NCI-H69 (cell line): ENCODE results near the gene DPP4.
"Not testable (repeated sequence)": the region's sequence is repeated elsewhere in the genome, so short reads cannot be mapped to it uniquely, and the experiment has no call there.

Experiments used
- DNase-seq: peaks from one replicate; lab custom pipeline; 2025; lab: John Stamatoyannopoulos, UW

Gene DPP4

DNA sequence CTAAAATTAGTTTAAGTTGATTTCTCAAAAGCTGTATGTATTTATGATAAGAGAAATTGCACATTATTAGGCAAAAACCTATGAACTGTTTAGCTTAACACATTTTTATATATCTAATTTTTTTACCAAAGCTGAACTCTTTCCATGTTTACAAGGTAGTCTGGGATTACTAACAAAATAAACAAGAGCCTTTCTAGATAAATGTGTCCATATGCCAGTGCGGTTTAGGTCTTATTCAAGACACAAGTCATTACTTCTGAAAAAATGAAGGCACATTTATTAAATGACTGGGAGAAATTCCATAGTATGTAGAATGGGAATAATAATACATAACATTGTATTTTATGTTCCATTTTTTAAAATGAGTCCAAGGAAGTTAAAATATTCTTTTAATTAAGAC, 82.0 kb downstream of the DPP4 start:
- DNase-seq: no peak

DNA sequence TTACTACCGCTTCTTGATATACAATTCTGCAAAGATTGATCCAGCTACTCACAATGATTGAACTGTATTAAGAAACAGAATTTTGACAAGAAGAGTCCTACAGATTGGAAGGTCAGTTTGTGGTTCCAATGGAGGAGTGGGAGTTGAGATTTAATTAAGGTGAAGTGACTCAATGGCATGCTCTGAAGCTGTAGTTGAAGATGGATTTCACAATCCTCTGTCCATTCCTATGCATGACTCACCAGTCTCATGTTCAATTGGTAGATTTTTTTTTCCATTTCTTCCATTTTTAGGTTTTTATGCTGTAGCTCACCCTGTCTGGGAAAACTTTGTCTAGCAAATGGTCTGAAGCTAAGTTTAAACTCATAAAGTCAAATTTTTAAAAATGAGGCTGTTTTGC, 83.3 kb downstream of the DPP4 start:
- DNase-seq: no peak

DNA sequence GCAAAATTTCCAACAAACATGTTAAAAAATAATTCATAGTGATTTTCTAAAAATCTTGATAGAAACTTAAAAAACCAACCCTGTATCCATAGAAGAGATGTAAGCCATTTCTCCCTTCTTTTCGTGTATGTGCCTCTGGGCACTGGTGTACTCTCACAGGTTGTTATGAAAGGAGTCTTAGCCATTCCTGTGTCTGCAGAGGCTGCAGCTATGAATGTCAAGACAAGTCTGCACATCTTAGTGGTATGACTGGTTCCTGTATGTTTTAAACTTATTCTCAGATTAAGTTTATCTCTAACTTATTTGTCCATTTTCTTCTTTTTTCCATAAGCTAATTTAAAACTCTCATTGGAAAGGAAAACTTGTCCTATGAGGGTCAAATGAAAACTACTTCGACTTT, 84.0 kb downstream of the DPP4 start:
- no peak for DNase-seq

DNA sequence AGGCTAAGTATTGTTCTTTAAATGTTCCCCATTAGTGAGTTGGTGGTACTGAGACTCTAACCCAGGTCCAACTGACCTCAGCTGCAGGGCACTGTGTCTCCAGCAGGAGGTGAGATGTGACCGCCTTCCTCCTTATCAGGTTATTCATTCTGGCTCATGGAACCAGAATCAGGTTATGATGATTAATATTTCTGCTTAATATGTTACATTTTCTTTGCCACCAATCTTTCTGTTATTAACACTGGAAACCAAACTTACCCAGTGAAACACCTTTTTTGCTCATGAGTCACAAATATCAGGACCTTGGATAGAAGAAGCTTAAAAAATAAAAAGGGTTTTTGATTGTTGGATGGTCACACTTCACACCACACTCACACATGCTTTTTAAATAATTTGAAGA, 85.4 kb downstream of the DPP4 start:
- no peak for DNase-seq

DNA sequence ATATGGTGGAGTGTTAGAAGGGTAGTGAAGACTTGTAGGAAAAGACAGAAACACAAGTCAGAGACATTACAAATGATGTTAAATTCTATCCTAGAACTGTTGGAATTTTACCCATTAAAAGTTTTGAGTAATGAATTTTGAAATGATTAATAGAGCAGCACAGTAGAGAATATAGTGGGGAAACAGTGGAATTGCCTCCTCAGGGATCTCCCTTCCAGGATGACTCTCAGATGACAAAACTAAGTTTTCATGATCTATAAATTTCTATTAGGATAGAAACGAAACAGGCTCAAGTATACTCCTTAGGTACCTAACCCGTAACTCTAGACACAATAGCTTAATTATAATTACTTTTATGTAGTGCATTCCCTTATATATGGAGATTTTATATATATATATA, 86.7 kb downstream of the DPP4 start:
- DNase-seq: no peak

DNA sequence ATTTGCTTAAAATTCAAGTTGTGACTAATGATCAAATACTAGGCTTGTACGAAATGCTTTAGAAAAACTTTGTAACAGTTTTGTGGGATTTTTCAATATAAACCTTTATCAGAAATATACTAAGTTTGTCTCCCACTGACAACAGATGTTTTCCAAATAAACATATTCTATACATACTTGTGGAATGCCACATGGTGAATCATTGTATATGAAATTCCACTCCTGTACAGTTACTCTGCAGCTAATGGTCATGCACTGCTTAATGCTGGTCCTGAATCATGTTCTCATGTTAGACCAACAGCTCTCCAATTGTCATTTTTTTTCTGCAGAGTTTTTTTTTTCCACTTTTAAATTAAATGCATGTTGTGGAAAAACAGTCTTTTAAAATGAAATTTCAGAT, 90.1 kb downstream of the DPP4 start:
- no peak for DNase-seq

DNA sequence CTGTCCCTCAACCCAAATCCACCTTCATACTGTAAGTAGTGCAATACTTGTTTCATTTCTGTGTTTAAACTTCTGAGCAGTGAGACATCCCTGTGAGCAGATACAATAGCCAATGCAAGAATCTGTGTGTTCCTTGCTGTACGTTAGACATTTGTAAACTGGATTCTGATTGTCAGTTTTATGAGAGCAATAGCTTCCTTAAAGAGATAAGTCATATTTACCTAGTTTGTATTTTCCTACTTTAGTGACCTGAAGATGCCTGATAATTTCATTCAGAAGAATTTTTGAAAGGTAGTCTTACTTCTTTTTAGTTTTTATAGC, 90.7 kb downstream of the DPP4 start:
- DNase-seq: no peak

DNA sequence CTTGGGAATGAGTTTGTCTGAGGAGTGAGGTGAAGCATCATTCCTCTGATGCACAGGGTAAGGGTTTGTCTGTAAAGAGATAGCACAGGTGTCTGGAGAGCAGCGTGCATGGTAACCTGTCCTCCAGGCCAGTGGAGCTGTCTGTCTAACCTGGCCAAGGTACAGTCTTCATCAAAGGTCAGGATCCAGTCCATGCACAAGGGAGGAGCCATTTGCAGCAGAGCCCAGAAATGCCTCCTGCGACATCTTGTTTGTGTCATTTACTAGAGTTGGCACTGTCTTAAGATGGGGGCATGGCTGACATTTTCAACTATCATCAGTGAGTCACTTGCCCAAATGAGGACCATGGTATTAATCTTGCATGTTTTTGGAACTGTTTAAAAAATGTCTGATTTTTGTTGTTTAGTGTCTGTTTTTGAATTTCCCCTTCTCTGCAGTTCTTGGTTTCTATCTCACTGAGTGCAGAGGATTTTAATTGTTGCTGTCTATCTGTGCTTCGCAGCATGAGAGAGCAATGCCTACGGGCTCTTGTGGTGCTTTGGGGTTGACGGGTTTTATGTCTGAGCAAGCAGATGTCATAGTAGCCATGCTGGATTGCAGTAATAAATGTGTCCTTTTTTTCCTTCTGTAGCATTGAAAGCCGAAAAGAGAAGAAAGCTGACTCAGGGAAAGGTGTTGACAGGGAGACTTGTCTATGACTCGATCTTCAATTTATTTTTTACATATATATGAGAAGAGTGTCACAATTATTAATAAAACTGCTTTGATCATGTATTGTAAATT, 91.3 kb downstream of the DPP4 start:
- DNase-seq: no peak

DNA sequence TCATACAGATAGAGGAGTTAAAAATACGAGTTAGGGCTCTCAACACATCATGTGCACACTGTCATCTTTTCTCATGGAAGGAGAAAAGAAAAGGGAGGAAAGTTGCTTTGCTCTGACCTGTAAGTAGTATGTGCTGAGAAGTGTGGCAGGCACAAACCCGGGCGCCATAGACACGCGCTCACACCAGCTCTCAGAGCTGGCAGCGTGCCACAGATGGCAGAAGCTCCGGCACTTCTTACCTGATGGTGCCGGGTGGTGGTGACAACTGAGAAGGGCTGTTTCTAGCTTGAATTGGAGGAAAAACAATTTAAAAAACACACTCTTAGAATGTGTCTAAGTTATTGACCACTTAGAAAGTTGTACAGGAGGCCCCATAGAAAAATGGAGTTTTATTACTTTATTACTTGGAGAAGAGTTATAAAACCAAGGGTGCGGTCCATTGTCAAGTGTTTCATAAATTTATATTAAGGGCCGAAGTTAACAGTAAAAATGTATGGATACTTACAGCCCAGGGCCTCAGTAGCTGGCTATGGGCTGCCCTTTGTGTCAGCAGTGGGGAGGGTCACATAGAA, 92.2 kb downstream of the DPP4 start:
- peak; percentile 38 for DNase-seq

DNA sequence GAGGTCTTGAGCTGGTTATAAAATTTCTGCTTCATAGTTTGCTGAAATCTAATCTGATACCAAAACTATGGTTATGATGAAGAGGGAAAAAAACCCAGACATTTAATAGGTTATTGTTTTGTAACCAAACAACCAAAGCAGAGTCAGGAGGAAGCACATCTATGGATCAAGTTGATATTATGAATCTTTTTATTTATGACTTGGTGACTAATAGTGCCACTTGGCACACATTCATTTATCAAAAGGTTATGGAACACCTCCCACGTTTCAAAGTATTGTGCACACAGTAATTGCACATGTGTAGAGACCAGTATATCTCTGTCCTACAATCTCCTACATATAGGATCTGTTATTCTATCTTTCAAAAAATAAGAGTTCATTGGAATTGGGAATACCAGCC, 93.0 kb downstream of the DPP4 start:
- DNase-seq: no peak

DNA sequence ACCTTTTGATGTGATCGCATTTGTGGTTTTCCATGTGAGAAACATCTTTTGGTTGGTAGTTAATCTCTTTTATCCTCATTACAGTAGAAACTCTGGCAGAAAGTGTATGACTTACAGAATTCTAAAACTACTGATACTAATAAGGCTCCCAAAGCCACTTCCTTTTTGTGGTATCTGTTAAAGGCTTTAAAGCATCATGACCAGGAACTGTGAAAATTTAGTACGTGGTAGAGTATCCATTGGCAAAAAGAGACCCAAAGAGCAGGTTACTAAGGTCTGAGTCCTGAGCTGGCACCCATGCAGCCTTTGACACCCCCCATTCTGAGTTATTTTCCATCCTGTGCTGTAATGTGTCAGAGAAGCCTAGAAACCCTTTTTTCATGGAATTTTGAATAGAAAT, 94.5 kb downstream of the DPP4 start:
- DNase-seq: no peak

DNA sequence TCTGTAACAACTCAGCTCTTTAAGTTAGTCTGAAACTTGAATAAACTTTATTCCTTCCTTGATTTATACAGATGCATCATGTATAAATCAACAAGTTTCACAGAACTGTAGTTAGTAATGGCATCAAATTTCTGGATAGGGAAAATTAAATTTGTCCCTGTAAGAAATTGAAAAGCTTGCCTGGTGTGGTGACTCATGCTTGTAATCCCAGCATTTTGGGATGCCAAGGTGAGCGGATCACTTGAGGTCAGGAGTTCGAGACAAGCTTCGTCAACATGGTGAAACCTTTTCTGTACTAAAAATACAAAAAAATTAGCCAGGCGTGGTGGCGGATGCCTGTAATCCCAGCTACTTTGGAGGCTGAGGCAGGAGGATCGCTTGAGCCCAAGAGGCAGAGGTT, 96.1 kb downstream of the DPP4 start:
- DNase-seq: not testable (repeated sequence)

DNA sequence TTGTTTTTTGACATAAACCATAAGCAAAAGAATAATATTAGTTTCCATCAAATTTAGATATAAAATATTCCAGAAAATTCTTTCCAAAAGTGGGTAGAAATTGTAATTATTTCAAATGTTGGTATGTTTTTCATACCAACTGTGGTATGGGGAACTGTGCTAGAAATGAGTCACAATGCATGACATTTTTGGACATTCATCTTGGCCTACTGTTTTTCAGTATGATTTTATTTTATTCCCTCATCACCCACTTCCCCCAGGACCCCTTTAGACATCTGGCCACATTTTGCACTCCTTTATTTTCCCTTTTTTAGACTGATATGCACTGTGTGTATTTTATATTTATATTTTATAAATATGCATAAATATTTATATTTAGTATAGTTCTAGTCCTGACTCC, 97.1 kb downstream of the DPP4 start:
- DNase-seq: no peak

DNA sequence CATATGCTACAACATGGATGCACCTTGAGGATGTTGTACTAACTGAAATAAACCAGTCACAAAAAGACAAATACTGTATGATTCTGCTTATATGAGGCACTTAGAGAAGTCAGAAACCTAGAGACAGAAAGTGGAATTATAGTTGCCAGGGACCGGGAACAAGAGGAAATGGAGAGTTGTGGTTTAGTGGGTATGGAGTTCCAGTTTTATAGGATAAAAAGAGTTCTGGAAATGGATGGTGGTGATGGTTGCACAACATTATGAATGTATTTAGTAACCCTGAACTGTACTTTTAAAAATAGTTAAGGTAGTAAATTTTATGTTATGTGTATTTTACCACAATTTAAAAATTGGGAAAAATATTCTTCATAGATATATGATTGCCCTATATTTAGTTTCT, 97.7 kb downstream of the DPP4 start:
- no peak for DNase-seq

DNA sequence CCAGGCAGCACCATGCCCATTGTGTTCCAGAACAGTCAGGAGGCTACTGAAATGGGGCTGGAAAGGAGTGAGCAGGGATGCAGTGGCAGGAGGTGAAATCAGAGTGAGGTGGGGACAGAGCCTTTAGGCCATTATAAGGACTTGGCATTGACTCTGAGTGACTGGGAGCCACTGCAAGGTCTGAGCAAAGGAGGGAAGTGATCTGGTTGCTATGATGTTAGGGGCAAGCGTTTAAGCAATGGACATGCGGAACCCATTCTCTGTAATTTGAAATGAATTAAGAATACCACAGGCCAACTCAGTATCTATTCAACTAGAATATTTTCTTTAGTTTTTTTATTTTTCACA, 98.2 kb downstream of the DPP4 start:
- no peak for DNase-seq

DNA sequence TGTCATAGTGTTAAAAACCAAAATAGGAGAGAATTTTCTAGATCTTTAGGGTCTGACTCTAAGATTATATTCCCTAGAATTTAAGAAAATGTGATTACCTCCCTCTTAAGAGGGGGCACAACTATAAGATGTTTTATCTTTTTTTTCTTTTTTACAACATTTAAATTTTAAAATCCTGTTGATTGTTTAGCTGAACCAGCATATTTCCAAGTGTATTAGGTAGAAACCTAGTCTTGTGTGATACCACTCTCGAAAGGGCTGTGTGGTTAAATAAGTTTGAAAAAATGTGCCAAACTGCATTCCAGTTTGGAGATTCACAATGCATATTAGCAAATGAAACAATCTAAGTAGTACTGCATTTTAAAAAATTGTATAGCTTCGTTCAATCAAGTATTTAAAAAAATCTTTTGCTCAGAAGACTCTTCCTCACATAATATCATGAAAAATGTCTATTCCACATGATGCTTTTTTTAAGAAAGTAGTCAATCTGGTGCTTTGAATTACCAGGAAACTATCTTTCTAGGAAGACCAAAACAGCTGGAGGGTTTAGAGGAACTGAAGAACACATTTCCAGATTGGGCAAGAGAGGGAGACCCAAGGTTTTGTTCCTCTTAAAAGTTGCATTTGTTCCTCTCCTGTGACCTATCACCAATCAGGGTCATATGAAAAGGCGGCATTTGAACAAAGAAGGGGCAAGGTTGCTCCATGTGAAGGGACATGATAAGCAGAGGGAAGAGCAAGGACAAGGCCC, 98.8 kb downstream of the DPP4 start:
- no peak for DNase-seq

DNA sequence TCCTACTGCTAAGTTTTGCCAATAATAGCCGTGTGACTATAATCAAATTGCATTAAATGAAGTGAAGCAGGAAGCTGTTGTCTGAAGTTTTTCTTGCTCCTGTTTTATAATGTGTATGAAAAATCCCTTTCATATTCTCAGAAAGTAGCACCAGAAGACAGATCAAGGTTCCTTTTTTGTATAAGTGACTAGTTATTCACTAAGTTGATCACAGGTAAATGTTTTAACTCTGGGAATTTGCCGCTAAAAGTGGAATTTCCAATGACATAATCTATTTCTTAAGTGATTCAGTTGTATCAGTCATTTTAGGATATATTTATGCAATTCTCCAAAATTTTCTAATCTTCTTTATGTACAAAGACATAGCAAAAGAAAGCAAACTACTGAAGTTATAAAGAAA, 99.6 kb downstream of the DPP4 start:
- no peak for DNase-seq

DNA sequence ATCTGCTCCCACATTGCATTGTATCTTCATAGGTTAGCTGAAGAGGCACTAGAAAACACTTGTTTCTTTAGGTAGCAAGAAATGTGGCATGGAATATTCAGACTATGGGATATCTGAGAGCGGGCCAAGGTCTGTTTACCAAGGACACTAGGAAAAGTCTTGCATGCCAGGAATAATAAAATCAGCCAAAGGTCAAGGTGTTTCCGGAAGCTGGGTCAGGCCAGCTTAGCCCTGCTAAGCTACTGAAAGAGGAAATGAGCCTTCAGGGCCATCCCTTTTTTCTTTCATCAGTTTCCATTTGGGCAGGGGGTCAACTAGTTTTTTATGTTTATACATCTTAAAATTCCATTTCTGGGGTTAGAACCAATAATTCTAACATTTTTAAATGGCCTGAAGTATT, 101.1 kb downstream of the DPP4 start:
- DNase-seq: no peak

DNA sequence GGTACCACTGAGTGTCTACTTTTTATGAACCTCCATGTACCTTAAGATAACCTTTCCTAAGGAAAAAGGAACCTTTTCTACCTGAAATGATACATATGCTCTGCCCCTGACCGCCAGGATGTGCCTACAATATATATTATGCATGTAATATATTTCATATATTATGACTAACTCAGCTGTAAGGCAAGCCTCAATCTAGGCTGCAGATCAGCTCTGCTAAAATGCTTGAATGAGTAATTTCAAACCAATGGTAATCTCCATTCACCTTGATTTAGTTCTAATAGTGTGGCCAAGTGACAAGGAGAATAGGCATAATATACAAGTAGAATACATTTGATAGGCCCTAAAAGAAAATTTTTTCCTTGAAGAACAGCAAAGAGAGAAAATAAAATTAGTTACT, 101.8 kb downstream of the DPP4 start:
- no peak for DNase-seq

DNA sequence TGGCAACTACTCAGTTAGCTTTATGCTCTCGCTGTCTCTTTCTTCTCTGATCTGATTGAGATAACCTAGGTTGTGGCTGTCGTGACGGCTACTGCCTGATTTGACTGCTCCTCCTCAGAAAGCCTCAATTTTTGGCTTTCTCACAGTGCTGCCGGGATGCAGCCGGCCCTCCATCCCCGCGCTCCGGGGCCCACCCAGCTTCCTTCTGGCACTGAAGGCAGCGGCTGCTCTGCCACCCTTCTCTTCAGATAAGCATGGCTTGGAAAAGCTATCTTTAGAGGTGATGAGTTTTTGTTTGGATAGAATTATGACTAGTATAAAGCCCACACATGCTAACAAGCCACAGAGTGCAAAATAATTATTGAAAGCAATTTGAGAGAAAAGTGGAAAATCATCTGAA, 102.5 kb downstream of the DPP4 start:
- DNase-seq: no peak

DNA sequence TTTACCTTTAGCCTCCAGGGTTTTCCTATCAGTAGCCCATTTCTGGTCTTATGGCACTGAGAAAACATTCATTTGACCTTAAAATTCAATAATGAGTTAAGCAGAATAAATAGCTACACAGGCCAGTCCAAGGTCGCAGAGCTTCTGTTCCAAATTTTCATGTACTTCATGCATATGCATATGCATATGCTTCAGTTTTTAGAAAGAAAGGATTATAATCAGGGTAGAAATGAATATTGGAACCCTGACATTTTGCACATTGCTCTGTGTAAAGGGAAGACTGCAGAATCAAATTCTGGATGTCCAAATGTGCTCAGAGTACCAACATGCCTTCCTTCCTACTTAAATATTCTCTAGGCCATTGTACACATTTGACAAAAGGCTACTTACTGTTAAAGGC, 104.9 kb downstream of the DPP4 start:
- no peak for DNase-seq

DNA sequence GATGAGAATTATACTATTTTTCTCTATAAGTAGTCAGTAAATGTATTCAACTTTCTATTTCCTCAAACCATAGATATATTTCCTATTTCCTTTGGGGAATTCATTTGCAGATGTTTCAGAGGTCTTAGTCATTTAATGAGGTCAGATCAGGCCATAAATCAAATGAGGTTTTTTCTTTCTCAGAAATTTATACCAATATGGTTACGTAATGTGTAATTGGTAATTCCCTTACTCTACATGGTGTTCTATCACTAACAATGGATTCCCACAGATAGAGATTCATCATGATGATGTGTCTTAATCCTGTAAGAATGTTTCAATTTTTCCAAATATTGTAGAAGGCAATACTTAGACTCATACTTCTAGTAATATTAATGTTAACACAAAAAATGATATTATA, 108.0 kb downstream of the DPP4 start:
- DNase-seq: no peak

DNA sequence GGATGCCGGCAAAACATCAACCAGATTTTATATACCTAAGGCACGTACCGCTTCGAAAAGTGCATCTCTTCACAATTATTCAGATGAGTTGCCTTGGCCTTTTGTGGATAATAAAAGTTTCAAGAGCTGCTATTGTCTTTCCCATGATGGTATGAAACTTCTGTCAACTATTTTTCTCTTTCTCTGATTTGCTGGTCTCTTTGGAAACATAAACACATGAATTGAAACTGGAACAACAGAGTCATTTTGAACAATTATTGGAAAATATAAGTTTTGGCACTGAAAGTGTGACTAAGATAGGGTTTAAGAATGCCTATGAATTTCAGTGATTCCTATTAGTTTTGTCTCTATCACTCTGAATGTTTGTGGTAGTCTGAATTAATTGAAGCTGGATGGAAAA, 109.9 kb downstream of the DPP4 start:
- DNase-seq: no peak

DNA sequence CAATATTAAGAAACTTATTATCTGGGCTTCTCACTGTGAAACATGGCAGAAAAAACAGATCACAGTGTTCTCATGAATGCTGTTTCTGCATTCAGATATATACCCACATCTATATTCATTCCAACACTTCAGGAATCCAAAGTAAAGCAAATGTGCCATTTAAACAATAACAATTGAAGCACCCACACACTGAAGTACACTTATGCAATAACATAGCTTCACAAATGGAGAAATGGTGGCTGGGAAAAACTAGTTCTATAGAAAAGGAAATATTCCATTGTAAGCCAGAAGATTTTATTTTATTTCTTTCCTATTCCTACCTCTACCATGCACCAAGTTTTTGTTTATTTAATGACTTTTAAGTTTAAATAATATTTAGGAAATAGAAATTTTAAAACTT, 111.9 kb downstream of the DPP4 start:
- DNase-seq: no peak
